ENCODE measurements around the gene GPSM3.
"Not testable (repeated sequence)": the region's sequence is repeated elsewhere in the genome, so short reads cannot be mapped to it uniquely, and the experiment has no call there.

The GPSM3 gene

GRCh38 chr6:32148289-32149091 is 44.0 kb downstream of the GPSM3 start:
- no peak for DNase-seq

DNA sequence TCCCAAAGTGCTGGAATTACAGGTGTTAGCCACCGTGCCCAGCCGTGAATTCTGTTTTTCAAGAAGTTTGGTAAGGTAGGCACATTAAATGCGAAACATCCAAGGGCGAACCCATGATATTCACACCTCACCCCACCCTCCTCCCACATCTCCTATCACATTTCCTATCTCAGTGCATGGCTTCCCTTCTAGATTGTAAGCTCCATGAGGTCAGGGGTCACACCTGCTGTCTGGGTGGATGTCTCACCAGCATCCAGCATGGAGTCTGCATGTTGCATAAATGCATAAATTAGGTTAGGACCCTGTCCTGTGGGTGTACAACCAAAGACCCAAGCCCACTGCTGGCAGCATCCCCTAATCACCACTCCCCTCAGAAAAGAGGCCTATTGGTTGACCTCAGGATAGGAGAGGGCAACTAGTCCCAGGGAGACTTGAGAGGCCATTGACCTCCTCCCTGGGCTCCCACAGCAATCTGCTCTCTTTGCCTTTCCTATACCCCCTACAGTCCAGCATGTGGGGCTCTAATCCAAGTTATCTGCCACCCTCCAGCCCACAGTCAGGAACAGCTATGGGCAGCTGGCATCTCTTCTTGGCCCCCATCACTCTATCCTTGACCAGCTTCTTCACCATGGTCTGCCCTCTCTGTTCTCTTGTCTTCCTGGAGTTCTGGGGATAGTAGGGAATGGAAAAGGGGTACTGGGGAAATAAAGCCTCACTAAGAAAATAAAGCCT is 44.9 kb downstream of the GPSM3 start:
- no peak for DNase-seq

- no peak for DNase-seq
Measured at GRCh38 chr6:32146687-32147086, 45.8 kb downstream of the GPSM3 start.

- no peak for DNase-seq
Measured at GRCh38 chr6:32146287-32146686, 46.2 kb downstream of the GPSM3 start.

DNA sequence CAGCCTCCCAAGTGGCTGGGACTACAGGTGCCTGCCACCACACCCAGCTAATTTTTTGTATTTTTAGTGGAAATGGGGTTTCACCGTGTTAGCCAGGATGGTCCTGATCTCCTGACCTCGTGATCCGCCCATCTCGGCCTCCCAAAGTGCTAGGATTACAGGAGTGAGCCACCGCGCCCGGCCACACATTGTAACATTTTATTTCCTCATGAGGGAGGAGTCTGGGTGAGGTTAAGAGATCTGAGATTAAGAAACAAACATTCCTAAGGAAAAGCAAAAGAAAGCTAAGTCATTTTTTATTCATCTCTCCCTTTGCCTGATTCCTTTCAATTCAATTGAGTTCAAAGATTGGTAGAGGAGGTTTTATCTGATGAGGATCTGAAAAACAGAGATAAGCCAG is 48.2 kb downstream of the GPSM3 start:
- DNase-seq = not testable (repeated sequence)

Measured in DMS 273 treated with DMSO at 0.1 percent for 48 hours (cell line).